ENCODE data around the gene ARL14. TPM values are rescaled to one million over a fixed set of nuclear protein-coding genes. Genes with fewer than 3 reads are reported as not detected.
"Not testable (repeated sequence)": the region's sequence is repeated elsewhere in the genome, so short reads cannot be mapped to it uniquely, and the experiment has no call there.

Gene ARL14
- total RNA-seq, 5 donors from 2014 or later (not counting 1 experiment from before 2014, with no cell fraction given), result not detected

DNA sequence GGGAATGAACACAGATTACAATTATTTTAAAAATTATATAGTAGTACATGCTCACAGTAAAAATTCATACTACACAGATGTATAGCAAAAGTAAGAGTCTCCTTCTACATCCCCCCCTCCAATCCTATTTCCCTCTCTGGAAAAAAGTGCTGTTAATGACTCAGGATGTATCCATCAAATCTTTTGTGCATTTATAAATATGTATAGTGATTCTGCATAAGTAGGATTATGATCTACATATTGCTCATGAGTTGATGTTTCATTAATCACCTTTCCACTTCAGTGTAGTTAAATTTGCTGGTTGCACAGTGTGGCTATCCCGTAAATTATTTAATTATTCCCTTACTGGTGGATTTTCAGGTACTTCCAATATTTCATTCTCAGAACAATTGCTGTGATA, 25.3 kb downstream of the ARL14 start:
- Histone ChIP-seq H3K4me1 (ENCODE audit: control insufficient read depth in 1 of 2, extremely low read depth in 1 of 2, insufficient read depth in 2 of 2, low read length in 2 of 2) (no peaks in the 10 kb centered on the region), H3K36me3 (ENCODE audit: control insufficient read depth in 2 of 2, extremely low read depth in 1 of 2, insufficient read depth in 1 of 2, low read length in 1 of 2) (no peaks in the 10 kb centered on the region), H3K9me3 (no peaks in the 10 kb centered on the region), H3K27ac (ENCODE audit: low read length) (no peak overlapping the region), H3K4me3 (ENCODE audit: control insufficient read depth in 1 of 2, extremely low read depth in 1 of 2, low read length in 1 of 2) (no peak overlapping the region), H3K27me3 (replicated peaks in 1 of 2; ENCODE audit: control insufficient read depth in 2 of 2, extremely low read depth in 1 of 2, insufficient read depth in 2 of 2, low read length in 1 of 2) (peaks cover 0 to 7% of the 10 kb centered on the region in 2 experiments)
- no peaks in the 10 kb centered on the region for H3K9me3 Mint-ChIP-seq
- H3K36me3 Mint-ChIP-seq, result no peaks in the 10 kb centered on the region
- ChIA-PET POLR2A (no interaction called here), CTCF (no interaction called here)
- no peak overlapping the region for H3K4me3 Mint-ChIP-seq
- WGBS (ENCODE audit: insufficient coverage), result no CpG with 5 or more reads among the region's 1 CpG
- H3K27me3 Mint-ChIP-seq, result peaks cover 15 to 18% of the 10 kb centered on the region in 2 donors
- H3K4me1 Mint-ChIP-seq, result no peaks in the 10 kb centered on the region
- DNase-seq (no peak), ATAC-seq (replicated peaks in 1 of 4) (no peak)
- H3K27ac Mint-ChIP-seq, result no peak overlapping the region

DNA sequence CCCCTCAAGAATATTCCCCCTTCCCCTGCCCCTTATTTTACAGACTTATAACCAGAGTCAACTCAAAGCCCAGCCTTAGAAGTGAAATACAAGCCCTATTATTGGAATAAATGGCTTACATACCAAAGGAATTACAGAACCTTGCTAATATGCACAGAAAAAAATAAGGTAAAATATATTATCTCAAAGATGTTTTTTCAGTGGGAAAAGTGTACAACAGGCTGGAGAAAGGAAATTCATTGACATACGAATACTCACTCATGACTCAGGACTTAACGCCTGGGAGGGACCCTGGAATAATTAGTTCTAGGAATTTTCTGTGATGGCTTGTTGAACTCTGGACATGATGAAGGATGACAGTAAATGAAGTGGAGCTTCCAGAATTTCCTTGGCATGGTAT, 27.0 kb downstream of the ARL14 start:
- no peaks in the 10 kb centered on the region for H3K4me1 Mint-ChIP-seq
- ATAC-seq (replicated peaks in 1 of 4), result no peak
- no CpG with 5 or more reads among the region's 2 CpGs for WGBS (ENCODE audit: insufficient coverage)
- ChIA-PET POLR2A (no interaction called here), CTCF (interaction anchor here in 1 of 2 donors (0.8 to 1.0 kb wide), 2 partner anchors 213 to 235 kb away, joined by 3 read pairs; no protein-coding TSS in a partner anchor)
- H3K27ac ChIP-seq (ENCODE audit: low read length), result no peak overlapping the region
- no peak overlapping the region for H3K27ac Mint-ChIP-seq
- peaks cover 0 to 7% of the 10 kb centered on the region in 2 experiments for H3K27me3 ChIP-seq (replicated peaks in 1 of 2; ENCODE audit: control insufficient read depth in 2 of 2, extremely low read depth in 1 of 2, insufficient read depth in 2 of 2, low read length in 1 of 2)
- H3K36me3 ChIP-seq (ENCODE audit: control insufficient read depth in 2 of 2, extremely low read depth in 1 of 2, insufficient read depth in 1 of 2, low read length in 1 of 2), result no peaks in the 10 kb centered on the region
- H3K4me3 Mint-ChIP-seq, result no peak overlapping the region
- H3K4me1 ChIP-seq (ENCODE audit: control insufficient read depth in 1 of 2, extremely low read depth in 1 of 2, insufficient read depth in 2 of 2, low read length in 2 of 2), result no peaks in the 10 kb centered on the region
- H3K9me3 Mint-ChIP-seq, result no peaks in the 10 kb centered on the region
- no peaks in the 10 kb centered on the region for H3K36me3 Mint-ChIP-seq
- no peak for DNase-seq
- H3K27me3 Mint-ChIP-seq, result peaks cover 22 to 32% of the 10 kb centered on the region in 2 donors
- no peaks in the 10 kb centered on the region for H3K9me3 ChIP-seq
- no peak overlapping the region for H3K4me3 ChIP-seq (ENCODE audit: control insufficient read depth in 1 of 2, extremely low read depth in 1 of 2, low read length in 1 of 2)

DNA sequence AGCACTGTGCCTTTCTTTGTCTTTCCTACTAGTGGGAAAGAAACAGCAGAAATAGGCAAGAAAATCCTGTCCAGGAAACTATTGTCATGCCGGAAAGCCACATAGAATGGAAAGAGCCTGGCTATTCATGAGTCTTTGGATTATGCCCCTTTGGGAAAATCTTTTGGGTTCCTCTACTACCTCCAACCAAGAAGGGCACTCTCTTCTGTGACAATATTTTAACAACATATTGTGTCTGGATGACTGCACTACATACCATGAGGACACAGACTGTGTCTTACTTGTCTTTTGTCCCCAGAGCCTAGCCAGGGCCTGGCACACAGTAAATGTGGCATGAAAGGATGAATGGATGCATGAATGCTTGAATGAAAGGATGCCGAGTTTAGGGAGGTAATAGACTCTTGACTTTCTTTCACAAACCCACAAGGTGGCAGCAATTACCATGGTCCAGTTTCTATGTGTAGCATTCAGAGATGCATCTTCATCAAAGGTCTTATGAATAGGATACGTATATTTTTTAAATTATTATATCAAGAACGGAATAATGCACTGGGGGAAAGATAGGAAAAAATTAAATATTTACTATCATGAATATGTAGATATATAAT, 30.3 kb downstream of the ARL14 start:
- no peak overlapping the region for H3K27ac Mint-ChIP-seq
- Histone ChIP-seq H3K27me3 (replicated peaks in 1 of 2; ENCODE audit: control insufficient read depth in 2 of 2, extremely low read depth in 1 of 2, insufficient read depth in 2 of 2, low read length in 1 of 2) (peaks cover 0 to 9% of the 10 kb centered on the region in 2 experiments), H3K4me1 (ENCODE audit: control insufficient read depth in 1 of 2, extremely low read depth in 1 of 2, insufficient read depth in 2 of 2, low read length in 2 of 2) (no peaks in the 10 kb centered on the region), H3K27ac (ENCODE audit: low read length) (no peak overlapping the region), H3K4me3 (ENCODE audit: control insufficient read depth in 1 of 2, extremely low read depth in 1 of 2, low read length in 1 of 2) (no peak overlapping the region), H3K36me3 (ENCODE audit: control insufficient read depth in 2 of 2, extremely low read depth in 1 of 2, insufficient read depth in 1 of 2, low read length in 1 of 2) (no peaks in the 10 kb centered on the region), H3K9me3 (no peaks in the 10 kb centered on the region)
- CTCF ChIA-PET, result interaction anchor here (1.5 to 2.5 kb wide), 5 partner anchors 234 to 237 kb away, joined by 10 to 28 read pairs (median 12); no protein-coding TSS in a partner anchor
- ATAC-seq (replicated peaks in 1 of 4), result peak; percentile 53 to 62 (median 58)
- no peaks in the 10 kb centered on the region for H3K4me1 Mint-ChIP-seq
- H3K9me3 Mint-ChIP-seq, result no peaks in the 10 kb centered on the region
- no peak overlapping the region for H3K4me3 Mint-ChIP-seq
- DNase-seq, result peak in 24 of 35 experiments; percentile 3 to 75 (median 18)
- H3K36me3 Mint-ChIP-seq, result no peaks in the 10 kb centered on the region
- H3K27me3 Mint-ChIP-seq, result peaks cover 18 to 40% of the 10 kb centered on the region in 2 donors
- 83% methylated on average over 1 of the region's 4 CpGs for WGBS (ENCODE audit: insufficient coverage)
- POLR2A ChIA-PET, result no interaction called here

DNA sequence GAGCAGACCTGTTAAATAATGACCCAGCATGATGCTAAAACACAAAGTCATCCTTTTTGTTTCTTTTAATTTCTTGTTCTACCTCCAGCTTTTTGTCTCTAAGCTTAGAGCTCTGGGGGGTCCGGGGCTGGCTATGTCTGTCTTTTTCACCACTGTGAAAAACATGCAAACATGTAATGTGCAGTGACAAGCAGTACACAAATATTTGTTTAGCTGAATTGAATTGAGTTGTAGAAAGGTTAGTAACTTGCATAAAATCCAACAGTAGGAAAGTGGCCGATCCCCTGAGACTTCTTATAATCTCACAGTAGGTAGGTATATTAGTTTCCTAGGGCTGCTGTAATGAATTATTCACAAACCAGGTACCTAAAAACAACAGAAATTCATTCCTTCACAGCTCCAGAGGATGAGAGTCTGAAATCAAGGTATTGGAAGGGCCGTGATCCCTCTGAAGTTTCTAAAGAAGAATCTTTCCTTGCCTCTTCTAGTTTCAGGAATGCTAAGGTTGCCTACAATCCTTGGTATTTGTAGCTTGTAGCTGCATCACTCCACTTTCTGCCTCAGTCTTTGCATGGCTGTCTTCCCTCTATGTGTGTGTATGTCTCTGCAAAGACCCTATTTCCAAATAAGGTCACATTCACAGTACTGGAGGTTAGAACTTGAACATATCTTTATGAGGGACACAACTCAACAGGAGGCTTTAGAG, 32.7 kb downstream of the ARL14 start:
- H3K4me3 ChIP-seq (ENCODE audit: control insufficient read depth in 1 of 2, extremely low read depth in 1 of 2, low read length in 1 of 2), result no peak overlapping the region
- no peaks in the 10 kb centered on the region for H3K36me3 ChIP-seq (ENCODE audit: control insufficient read depth in 2 of 2, extremely low read depth in 1 of 2, insufficient read depth in 1 of 2, low read length in 1 of 2)
- Mint-ChIP-seq H3K27me3 (peaks cover 23 to 42% of the 10 kb centered on the region in 2 donors), H3K4me3 (no peak overlapping the region), H3K9me3 (no peaks in the 10 kb centered on the region), H3K27ac (no peak overlapping the region), H3K36me3 (no peaks in the 10 kb centered on the region), H3K4me1 (no peaks in the 10 kb centered on the region)
- no peak for DNase-seq
- no CpG with 5 or more reads among the region's 3 CpGs for WGBS (ENCODE audit: insufficient coverage)
- no peaks in the 10 kb centered on the region for H3K4me1 ChIP-seq (ENCODE audit: control insufficient read depth in 1 of 2, extremely low read depth in 1 of 2, insufficient read depth in 2 of 2, low read length in 2 of 2)
- no peak overlapping the region for H3K27ac ChIP-seq (ENCODE audit: low read length)
- ChIA-PET POLR2A (no interaction called here), CTCF (interaction anchor here (0.6 to 2.5 kb wide), 6 partner anchors 209 to 697 kb away, joined by 3 to 28 read pairs (median 4); no protein-coding TSS in a partner anchor)
- no peak for ATAC-seq (replicated peaks in 1 of 4)
- H3K27me3 ChIP-seq (replicated peaks in 1 of 2; ENCODE audit: control insufficient read depth in 2 of 2, extremely low read depth in 1 of 2, insufficient read depth in 2 of 2, low read length in 1 of 2), result peaks cover 0 to 9% of the 10 kb centered on the region in 2 experiments
- no peaks in the 10 kb centered on the region for H3K9me3 ChIP-seq

DNA sequence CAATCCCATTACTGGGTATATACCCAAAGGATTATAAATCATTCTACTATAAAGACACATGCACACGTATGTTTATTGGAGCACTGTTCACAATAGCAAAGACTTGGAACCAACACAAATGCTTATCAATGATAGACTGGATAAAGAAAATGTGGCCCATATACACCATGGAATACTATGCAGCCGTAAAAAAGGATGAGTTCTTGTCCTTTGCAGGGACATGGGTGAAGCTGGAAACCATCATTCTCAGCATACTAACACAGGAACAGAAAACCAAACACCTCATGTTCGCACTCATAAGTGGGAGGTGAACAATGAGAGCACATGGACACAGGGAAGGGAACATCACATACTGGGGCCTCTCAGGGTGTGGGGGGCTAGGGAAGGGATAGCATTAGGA, 36.2 kb downstream of the ARL14 start:
- DNase-seq; H3K4me3 ChIP-seq (ENCODE audit: control insufficient read depth in 1 of 2, extremely low read depth in 1 of 2, low read length in 1 of 2); H3K4me1 Mint-ChIP-seq; POLR2A ChIA-PET; ATAC-seq (replicated peaks in 1 of 4); H3K4me1 ChIP-seq (ENCODE audit: control insufficient read depth in 1 of 2, extremely low read depth in 1 of 2, insufficient read depth in 2 of 2, low read length in 2 of 2); H3K4me3 Mint-ChIP-seq; H3K27ac Mint-ChIP-seq; H3K9me3 Mint-ChIP-seq; H3K27ac ChIP-seq (ENCODE audit: low read length); H3K36me3 Mint-ChIP-seq; H3K36me3 ChIP-seq (ENCODE audit: control insufficient read depth in 2 of 2, extremely low read depth in 1 of 2, insufficient read depth in 1 of 2, low read length in 1 of 2); H3K27me3 ChIP-seq (replicated peaks in 1 of 2; ENCODE audit: control insufficient read depth in 2 of 2, extremely low read depth in 1 of 2, insufficient read depth in 2 of 2, low read length in 1 of 2); H3K9me3 ChIP-seq: not testable (repeated sequence)
- CTCF ChIA-PET, result interaction anchor here (0.7 to 1.3 kb wide), 2 partner anchors 112 to 229 kb away, joined by 3 to 4 read pairs; no protein-coding TSS in a partner anchor
- peaks cover 16 to 28% of the 10 kb centered on the region in 2 donors for H3K27me3 Mint-ChIP-seq
- no CpG with 5 or more reads among the region's 3 CpGs for WGBS (ENCODE audit: insufficient coverage)

DNA sequence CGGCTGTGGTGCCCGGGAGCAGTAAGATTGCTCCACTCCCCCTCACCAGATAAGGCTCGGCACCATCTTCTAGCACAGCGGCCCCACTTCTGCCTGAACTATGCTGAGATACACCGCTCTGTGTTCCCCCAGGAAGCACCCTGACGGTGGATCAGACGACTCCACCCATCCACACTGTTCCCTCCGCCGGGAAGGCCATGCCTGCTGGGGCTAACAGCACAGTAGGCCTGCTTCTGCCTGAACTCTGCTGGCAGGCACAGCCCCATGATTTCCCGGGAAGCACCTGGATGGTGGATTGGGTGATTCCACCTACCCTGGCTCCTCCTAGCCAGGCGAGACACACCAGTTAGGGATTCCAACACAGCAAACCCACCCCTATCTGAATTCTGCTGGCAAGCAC, 42.8 kb downstream of the ARL14 start:
- POLR2A ChIA-PET, result no interaction called here
- 96% methylated on average over 5 of the region's 11 CpGs for WGBS (ENCODE audit: insufficient coverage)
- ATAC-seq (replicated peaks in 1 of 4) (no peak), DNase-seq (no peak)
- no peaks in the 10 kb centered on the region for H3K36me3 ChIP-seq (ENCODE audit: control insufficient read depth in 2 of 2, extremely low read depth in 1 of 2, insufficient read depth in 1 of 2, low read length in 1 of 2)
- no peaks in the 10 kb centered on the region for H3K4me1 ChIP-seq (ENCODE audit: control insufficient read depth in 1 of 2, extremely low read depth in 1 of 2, insufficient read depth in 2 of 2, low read length in 2 of 2)
- peaks cover 0 to 11% of the 10 kb centered on the region in 2 donors for H3K27me3 Mint-ChIP-seq
- no peaks in the 10 kb centered on the region for H3K4me1 Mint-ChIP-seq
- H3K4me3 ChIP-seq (ENCODE audit: control insufficient read depth in 1 of 2, extremely low read depth in 1 of 2, low read length in 1 of 2), result no peak overlapping the region
- no peak overlapping the region for H3K4me3 Mint-ChIP-seq
- no peak overlapping the region for H3K27ac Mint-ChIP-seq
- CTCF ChIA-PET, result interaction anchor here in 1 of 2 donors (1.2 kb wide), 1 partner anchor 11 kb away, joined by 3 read pairs; no protein-coding TSS in a partner anchor
- no peaks in the 10 kb centered on the region for H3K36me3 Mint-ChIP-seq
- H3K9me3 Mint-ChIP-seq, result no peaks in the 10 kb centered on the region
- no peak overlapping the region for H3K27ac ChIP-seq (ENCODE audit: low read length)
- H3K9me3 ChIP-seq, result no peaks in the 10 kb centered on the region
- H3K27me3 ChIP-seq (replicated peaks in 1 of 2; ENCODE audit: control insufficient read depth in 2 of 2, extremely low read depth in 1 of 2, insufficient read depth in 2 of 2, low read length in 1 of 2), result peaks cover 0 to 16% of the 10 kb centered on the region in 2 experiments

All from T-cell (primary cell).